ES-I3 (cell line): ENCODE results near the gene SLC38A1.

Experiments
- H3K36me3 ChIP-seq: 2 replicates; pipeline ENCODE4 v1.6.1; 2013; ENCODE audit warnings: mild to moderate bottlenecking, low read length, control low read depth, moderate library complexity; ENCODE audit not compliant: insufficient read depth
- H3K4me1 ChIP-seq: 2 replicates; pipeline ENCODE4 v1.6.1; 2013; ENCODE audit warnings: mild to moderate bottlenecking, control low read depth, low read length; ENCODE audit not compliant: insufficient read depth
- H3K9ac ChIP-seq: 2 replicates; pipeline ENCODE4 v1.6.1; 2013; ENCODE audit warnings: low read depth, mild to moderate bottlenecking, low read length, moderate library complexity
- H3K9me3 ChIP-seq: 2 replicates; pipeline ENCODE4 v1.6.1; 2013; ENCODE audit warnings: mild to moderate bottlenecking, low read length, moderate library complexity; ENCODE audit not compliant: control insufficient read depth, insufficient read depth

Gene SLC38A1

GRCh38 chr12:46269429-46270241 lies 792 bp upstream of the SLC38A1 start:
- peaks cover 16% of the 10 kb centered on the region for H3K4me1 ChIP-seq
- H3K9me3 ChIP-seq, result no peaks in the 10 kb centered on the region
- no peaks in the 10 kb centered on the region for H3K36me3 ChIP-seq
- H3K9ac ChIP-seq, result peak overlapping the region; percentile 99

GRCh38 chr12:46267825-46268582 lies 839 bp downstream of the SLC38A1 start:
- H3K9ac ChIP-seq, result peak overlapping the region; percentile 99
- no peaks in the 10 kb centered on the region for H3K9me3 ChIP-seq
- H3K36me3 ChIP-seq, result no peaks in the 10 kb centered on the region; the same call in 1 of the 2 replicates
- H3K4me1 ChIP-seq, result peaks cover 30% of the 10 kb centered on the region

GRCh38 chr12:46267575-46267824 lies 1.3 kb downstream of the SLC38A1 start:
- Histone ChIP-seq H3K4me1 (peaks cover 34% of the 10 kb centered on the region), H3K9me3 (no peaks in the 10 kb centered on the region), H3K36me3 (no peaks in the 10 kb centered on the region; the same call in 1 of the 2 replicates), H3K9ac (peak overlapping the region; percentile 99)

GRCh38 chr12:46266869-46267574 lies 1.8 kb downstream of the SLC38A1 start:
- Histone ChIP-seq H3K9me3 (no peaks in the 10 kb centered on the region), H3K36me3 (no peaks in the 10 kb centered on the region; the same call in 1 of the 2 replicates), H3K4me1 (peaks cover 38% of the 10 kb centered on the region), H3K9ac (peak overlapping the region; percentile 99)

- Histone ChIP-seq H3K36me3 (no peaks in the 10 kb centered on the region; the same call in 1 of the 2 replicates), H3K9ac (peak overlapping the region; percentile 99), H3K4me1 (peaks cover 44% of the 10 kb centered on the region), H3K9me3 (no peaks in the 10 kb centered on the region)
These were observed 2.5 kb downstream of the SLC38A1 start for GRCh38 chr12:46266382-46266791.

- H3K36me3 ChIP-seq, result no peaks in the 10 kb centered on the region; the same call in 1 of the 2 replicates
- H3K4me1 ChIP-seq, result peaks cover 50% of the 10 kb centered on the region
- H3K9ac ChIP-seq, result peak overlapping the region; percentile 99; the same call in 1 of the 2 replicates
- H3K9me3 ChIP-seq, result no peaks in the 10 kb centered on the region
These were observed 3.1 kb downstream of the SLC38A1 start for GRCh38 chr12:46265734-46266133.

GRCh38 chr12:46265102-46265501 lies 3.7 kb downstream of the SLC38A1 start:
- Histone ChIP-seq H3K36me3 (no peaks in the 10 kb centered on the region; the same call in 1 of the 2 replicates), H3K4me1 (peaks cover 54% of the 10 kb centered on the region), H3K9ac (peak overlapping the region; percentile 99; the same call in 1 of the 2 replicates), H3K9me3 (no peaks in the 10 kb centered on the region)

GRCh38 chr12:46264057-46264456 lies 4.8 kb downstream of the SLC38A1 start:
- H3K36me3 ChIP-seq, result no peaks in the 10 kb centered on the region; the same call in 1 of the 2 replicates
- H3K9ac ChIP-seq, result no peak overlapping the region
- H3K9me3 ChIP-seq, result no peaks in the 10 kb centered on the region
- H3K4me1 ChIP-seq, result peaks cover 57% of the 10 kb centered on the region

- peaks cover 57% of the 10 kb centered on the region for H3K4me1 ChIP-seq
- no peaks in the 10 kb centered on the region for H3K9me3 ChIP-seq
- no peaks in the 10 kb centered on the region; the same call in 1 of the 2 replicates for H3K36me3 ChIP-seq
- H3K9ac ChIP-seq, result 0 out of 2 replicates have a peak overlapping the region, but pooled peaks have one; percentile 1
These were observed 5.5 kb downstream of the SLC38A1 start for GRCh38 chr12:46263140-46264016.

- no peaks in the 10 kb centered on the region; the same call in 1 of the 2 replicates for H3K36me3 ChIP-seq
- H3K9ac ChIP-seq, result no peak overlapping the region
- no peaks in the 10 kb centered on the region for H3K9me3 ChIP-seq
- H3K4me1 ChIP-seq, result peaks cover 57% of the 10 kb centered on the region
These were observed 7.2 kb downstream of the SLC38A1 start for GRCh38 chr12:46261646-46262045.

- Histone ChIP-seq H3K36me3 (no peaks in the 10 kb centered on the region; the same call in 1 of the 2 replicates), H3K4me1 (peaks cover 57% of the 10 kb centered on the region), H3K9ac (no peak overlapping the region; the same call in 1 of the 2 replicates), H3K9me3 (no peaks in the 10 kb centered on the region; the same call in 1 of the 2 replicates)
These were observed 7.8 kb downstream of the SLC38A1 start for GRCh38 chr12:46260913-46261476.

GRCh38 chr12:46260124-46260912 lies 8.5 kb downstream of the SLC38A1 start:
- Histone ChIP-seq H3K9me3 (no peaks in the 10 kb centered on the region; the same call in 1 of the 2 replicates), H3K4me1 (peaks cover 52% of the 10 kb centered on the region), H3K36me3 (no peaks in the 10 kb centered on the region; the same call in 1 of the 2 replicates), H3K9ac (no peak overlapping the region; the same call in 1 of the 2 replicates)
